Chondrocyte (in vitro differentiated cells): ENCODE data around the gene RNF8. TPM values are rescaled to one million over a fixed set of nuclear protein-coding genes. Genes with fewer than 3 reads are reported as not detected.
A peak's percentile ranks its signal among the peaks of the same experiment; 100 is the strongest.

Experiments
- DNase-seq: peaks from one replicate; pipeline ENCODE4 v3.0.0; 2021; ENCODE audit warnings: mixed read lengths, low spot score
- H3K27ac Mint-ChIP-seq: one replicate; pipeline ENCODE4 v1.8.0; 2021; ENCODE audit warnings: mild to moderate bottlenecking, moderate library complexity, mixed read lengths; ENCODE audit not compliant: unreplicated experiment
- H3K27me3 Mint-ChIP-seq: 2 replicates; pipeline ENCODE4 v1.8.0; 2021; ENCODE audit warnings: low read depth, mixed read lengths
- H3K36me3 Mint-ChIP-seq: 2 replicates; pipeline ENCODE4 v1.8.0; 2021; ENCODE audit warnings: low read depth, mixed read lengths
- H3K4me1 Mint-ChIP-seq: 2 replicates; pipeline ENCODE4 v1.8.0; 2021; ENCODE audit warnings: low read depth, mild to moderate bottlenecking, mixed read lengths
- H3K4me3 Mint-ChIP-seq: one replicate; pipeline ENCODE4 v1.8.0; 2021; ENCODE audit warnings: mild to moderate bottlenecking, moderate library complexity, mixed read lengths; ENCODE audit not compliant: unreplicated experiment
- H3K9me3 Mint-ChIP-seq: 2 replicates; pipeline ENCODE4 v1.8.0; 2021; ENCODE audit warnings: low read depth, mixed read lengths
- total RNA-seq: library from RNA; stranded (reverse); gene quantifications from 3 replicates; pipeline ENCODE4 v1.2.1, GENCODE V29; 2021
- TF ChIP-seq, protein P1 (sequence below): fragments of 200-600 bp; sonication (generic); IDR thresholded peaks from 2 replicates; pipeline ENCODE4 v1.5.0; 2021; ENCODE audit warnings: antibody characterized with exemption, mild to moderate bottlenecking, moderate library complexity

The RNF8 gene
- total RNA-seq, 1 donor from 2014 or later: 19.5 TPM

GRCh38 chr6:37433657-37434271 is 80.0 kb downstream of the RNF8 start:
- TF ChIP-seq, protein P1, sequence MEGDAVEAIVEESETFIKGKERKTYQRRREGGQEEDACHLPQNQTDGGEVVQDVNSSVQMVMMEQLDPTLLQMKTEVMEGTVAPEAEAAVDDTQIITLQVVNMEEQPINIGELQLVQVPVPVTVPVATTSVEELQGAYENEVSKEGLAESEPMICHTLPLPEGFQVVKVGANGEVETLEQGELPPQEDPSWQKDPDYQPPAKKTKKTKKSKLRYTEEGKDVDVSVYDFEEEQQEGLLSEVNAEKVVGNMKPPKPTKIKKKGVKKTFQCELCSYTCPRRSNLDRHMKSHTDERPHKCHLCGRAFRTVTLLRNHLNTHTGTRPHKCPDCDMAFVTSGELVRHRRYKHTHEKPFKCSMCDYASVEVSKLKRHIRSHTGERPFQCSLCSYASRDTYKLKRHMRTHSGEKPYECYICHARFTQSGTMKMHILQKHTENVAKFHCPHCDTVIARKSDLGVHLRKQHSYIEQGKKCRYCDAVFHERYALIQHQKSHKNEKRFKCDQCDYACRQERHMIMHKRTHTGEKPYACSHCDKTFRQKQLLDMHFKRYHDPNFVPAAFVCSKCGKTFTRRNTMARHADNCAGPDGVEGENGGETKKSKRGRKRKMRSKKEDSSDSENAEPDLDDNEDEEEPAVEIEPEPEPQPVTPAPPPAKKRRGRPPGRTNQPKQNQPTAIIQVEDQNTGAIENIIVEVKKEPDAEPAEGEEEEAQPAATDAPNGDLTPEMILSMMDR: no peak
- H3K27ac Mint-ChIP-seq: peak overlapping the region; percentile 73
- peak overlapping the region; percentile 84 for H3K4me3 Mint-ChIP-seq
- peaks cover 9% of the 10 kb centered on the region for H3K36me3 Mint-ChIP-seq
- H3K4me1 Mint-ChIP-seq: peaks cover 25% of the 10 kb centered on the region
- DNase-seq: no peak
- H3K27me3 Mint-ChIP-seq: peaks cover 2% of the 10 kb centered on the region
- H3K9me3 Mint-ChIP-seq: peaks cover 3% of the 10 kb centered on the region

- TF ChIP-seq, protein P1: no peak
- Mint-ChIP-seq H3K27me3 (no peaks in the 10 kb centered on the region), H3K4me1 (peaks cover 25% of the 10 kb centered on the region), H3K4me3 (no peak overlapping the region), H3K9me3 (no peaks in the 10 kb centered on the region), H3K36me3 (peaks cover 10% of the 10 kb centered on the region), H3K27ac (no peak overlapping the region)
- no peak for DNase-seq
Measured at GRCh38 chr6:37435373-37435772, 81.6 kb downstream of the RNF8 start.

DNA sequence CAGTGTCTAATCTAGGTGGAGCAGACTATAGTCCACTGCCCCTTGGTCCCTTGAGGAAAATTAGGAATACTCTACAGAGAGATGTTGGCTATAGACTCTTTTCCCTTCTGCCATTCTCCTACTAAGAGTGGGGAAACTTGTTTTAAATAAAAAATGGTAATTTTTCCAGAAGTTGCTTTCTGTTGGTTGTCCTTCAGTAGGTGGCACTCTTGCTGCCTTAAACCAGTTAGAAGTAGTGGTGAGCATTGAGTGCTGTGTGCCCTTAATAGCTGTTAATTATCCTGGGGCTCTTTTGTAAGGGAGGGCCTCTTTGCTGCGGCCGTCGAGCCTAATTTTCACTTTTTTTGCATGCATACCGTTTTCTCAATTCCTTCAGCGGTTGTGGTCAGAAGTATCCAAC is 82.0 kb downstream of the RNF8 start:
- Mint-ChIP-seq H3K4me3 (no peak overlapping the region), H3K4me1 (peaks cover 25% of the 10 kb centered on the region), H3K9me3 (no peaks in the 10 kb centered on the region), H3K36me3 (peaks cover 10% of the 10 kb centered on the region), H3K27ac (no peak overlapping the region), H3K27me3 (no peaks in the 10 kb centered on the region)
- TF ChIP-seq, protein P1: peak; percentile 34
- DNase-seq: no peak

DNA sequence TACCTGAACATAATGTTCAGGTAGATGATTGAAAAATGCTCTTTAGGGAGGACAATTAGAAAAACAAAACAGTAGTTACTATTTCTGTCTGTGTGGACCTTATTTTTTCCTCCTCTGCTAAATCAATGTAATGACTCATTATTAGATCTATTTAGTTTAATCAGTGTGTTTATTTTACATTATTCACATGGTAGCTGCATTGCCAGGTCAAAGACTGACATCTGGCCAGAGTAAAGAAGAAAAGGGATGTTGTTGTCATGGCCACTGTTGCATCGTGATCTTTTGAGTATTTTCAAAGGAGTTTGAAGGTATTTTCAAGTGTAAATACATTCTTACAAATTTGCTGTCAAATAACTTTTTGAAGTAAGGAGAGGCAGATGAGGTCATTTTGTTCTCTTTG is 85.1 kb downstream of the RNF8 start:
- TF ChIP-seq, protein P1: no peak
- Mint-ChIP-seq H3K27me3 (no peaks in the 10 kb centered on the region), H3K36me3 (peaks cover 12% of the 10 kb centered on the region), H3K4me1 (peaks cover 21% of the 10 kb centered on the region), H3K27ac (no peak overlapping the region), H3K9me3 (no peaks in the 10 kb centered on the region), H3K4me3 (no peak overlapping the region)
- DNase-seq: no peak

DNA sequence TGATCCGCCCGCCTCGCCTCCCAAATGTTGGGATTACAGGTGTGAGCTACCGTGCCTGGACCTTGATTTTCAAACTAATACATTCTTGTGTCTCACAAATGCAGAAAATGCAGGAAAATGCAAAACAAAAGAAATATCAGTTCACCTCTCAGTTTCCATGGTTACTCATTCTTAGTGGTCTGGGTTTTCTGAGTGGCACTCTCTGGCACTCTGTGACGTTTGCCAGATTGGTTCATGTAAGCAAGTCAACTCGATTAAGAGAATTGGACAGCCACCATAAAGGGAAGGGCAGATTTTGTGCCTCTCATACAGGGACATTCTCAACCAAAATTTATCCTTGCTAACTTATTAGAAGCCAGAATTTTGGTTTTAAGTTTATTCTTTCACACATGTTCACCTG is 87.9 kb downstream of the RNF8 start:
- no peak for DNase-seq
- Mint-ChIP-seq H3K27me3 (no peaks in the 10 kb centered on the region), H3K4me1 (peaks cover 7% of the 10 kb centered on the region), H3K9me3 (no peaks in the 10 kb centered on the region), H3K36me3 (peaks cover 30% of the 10 kb centered on the region), H3K4me3 (no peak overlapping the region), H3K27ac (no peak overlapping the region)
- TF ChIP-seq, protein P1: no peak
